NCI-H187 (cell line): ENCODE results near the gene TCHHL1.

Experiments used
- DNase-seq, 2 experiments: peaks; one replicate each; lab custom pipeline; 2025; lab: John Stamatoyannopoulos, UW

TCHHL1 gene

DNA sequence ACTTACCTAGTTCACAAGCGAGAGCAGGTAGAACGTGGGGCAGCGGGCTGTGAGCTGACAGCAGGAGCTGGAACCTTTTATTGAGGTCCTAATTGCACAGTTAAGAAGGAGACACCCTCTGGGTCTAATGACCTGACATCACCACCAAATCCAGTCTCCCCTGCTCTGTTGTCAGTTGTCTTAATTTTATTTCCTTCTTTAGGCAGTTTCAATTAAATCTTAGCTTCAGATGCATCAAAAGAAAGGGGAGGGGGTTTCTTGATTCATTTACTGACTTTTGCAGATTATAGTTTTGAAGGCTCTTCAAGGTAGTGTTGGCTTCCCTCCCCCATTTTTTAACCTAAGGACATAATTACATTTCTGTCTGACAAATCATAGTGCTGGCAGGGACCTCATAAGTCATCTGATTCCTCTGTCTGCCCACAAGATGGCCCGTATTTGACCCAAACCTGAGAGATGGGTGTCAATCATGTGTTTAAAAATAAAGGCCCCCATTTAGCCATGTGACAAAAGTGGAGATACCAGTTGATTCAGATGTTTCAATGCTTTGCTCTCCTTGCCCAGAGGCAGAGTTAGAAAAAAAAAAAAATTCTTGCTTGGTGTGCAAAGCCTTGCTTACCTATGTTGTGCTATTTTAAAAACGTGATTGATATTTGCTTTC is at the start of gene TCHHL1:
TCHHL1 (minus strand) TSS at position 51 of the 661 bp plus-strand sequence. CDS start 921 bp downstream, outside the sequence.
- DNase-seq, result no peak

DNA sequence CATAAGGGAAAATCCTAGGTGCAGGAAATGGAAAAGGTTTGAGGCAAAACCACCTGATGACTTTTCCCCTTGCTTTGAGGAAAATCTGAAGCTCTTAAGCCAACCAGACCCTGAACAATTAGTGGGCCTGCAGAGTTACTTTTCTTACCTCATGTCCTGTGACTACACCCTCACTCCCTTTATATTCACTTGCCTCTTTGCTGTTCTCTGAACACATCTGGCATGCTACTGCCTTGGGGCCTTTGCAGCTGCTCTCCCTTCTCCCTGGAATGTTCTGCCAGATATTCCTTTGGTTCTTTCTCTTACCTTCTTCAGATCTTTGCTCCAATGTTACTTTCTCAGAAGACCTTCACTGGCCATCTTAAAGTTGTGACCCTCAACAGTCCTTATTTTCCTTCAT is 48.4 kb upstream of the TCHHL1 start:
- DNase-seq, result no peak

DNA sequence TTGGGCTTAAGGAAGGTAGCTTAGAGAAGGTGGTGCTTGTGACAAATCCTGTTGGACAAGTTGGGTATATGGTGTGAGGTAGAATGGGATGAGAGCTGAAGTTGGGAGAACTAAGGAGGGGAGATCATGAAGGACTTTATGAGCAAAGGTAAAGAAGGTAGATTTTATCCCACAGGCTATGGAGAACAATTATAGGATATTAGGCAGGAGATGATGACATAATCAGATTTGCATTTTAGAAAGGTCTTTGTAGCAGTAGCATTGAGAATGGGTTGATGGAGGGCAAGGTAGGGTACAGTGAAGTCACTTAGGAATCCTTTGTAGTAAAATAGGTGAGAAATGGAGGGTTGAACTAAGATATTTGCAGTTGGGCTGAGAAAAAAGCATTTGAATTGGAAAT is 41.3 kb upstream of the TCHHL1 start:
- no peak for DNase-seq

DNA sequence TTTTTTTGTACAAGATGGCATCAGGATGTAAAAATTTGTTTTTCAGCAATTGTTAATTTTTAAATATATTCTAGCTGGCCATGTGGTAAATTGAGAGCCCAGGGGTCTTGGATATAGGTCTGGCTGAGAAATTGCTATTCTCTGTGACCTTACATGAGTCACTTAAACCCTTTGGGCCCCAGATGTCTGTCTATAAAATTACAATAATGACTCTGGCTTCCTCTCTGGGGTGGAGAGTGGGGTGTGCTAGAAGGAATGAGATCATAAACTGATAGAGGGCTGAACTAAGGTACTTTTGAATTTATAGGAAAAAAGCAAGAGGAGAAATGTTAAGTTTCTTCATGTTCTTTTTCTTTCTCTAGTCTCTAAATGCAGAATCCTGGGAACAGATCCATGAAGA is 38.8 kb upstream of the TCHHL1 start:
- no peak for DNase-seq

DNA sequence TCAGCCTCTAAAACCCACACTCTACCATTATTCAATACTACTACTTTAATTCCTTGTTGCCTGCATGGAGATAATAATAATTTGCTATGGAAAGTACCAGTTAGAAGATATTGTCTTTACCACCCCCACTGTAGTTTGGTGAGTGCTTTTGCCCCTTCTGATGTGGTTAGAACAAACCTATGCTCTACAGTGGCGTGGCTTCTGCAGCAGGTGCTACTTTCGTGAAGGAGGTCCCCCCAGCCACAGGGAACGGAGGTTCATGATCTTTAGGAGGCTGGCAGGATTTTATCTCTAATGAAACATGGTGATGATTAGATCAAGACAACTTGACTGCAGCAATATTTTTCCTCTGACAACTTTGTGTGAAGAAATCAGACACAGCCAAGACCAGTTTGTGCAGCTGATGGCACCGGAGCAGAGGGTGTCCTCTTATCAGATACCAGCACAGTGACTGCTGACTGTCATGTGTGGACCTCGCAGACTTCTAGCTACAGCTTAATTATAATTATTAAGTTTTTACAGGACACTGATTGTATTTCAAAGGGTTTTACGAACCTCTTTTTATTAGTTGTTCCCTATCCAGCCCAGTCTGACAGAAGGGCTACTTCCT is 37.1 kb upstream of the TCHHL1 start:
- DNase-seq, result no peak

DNA sequence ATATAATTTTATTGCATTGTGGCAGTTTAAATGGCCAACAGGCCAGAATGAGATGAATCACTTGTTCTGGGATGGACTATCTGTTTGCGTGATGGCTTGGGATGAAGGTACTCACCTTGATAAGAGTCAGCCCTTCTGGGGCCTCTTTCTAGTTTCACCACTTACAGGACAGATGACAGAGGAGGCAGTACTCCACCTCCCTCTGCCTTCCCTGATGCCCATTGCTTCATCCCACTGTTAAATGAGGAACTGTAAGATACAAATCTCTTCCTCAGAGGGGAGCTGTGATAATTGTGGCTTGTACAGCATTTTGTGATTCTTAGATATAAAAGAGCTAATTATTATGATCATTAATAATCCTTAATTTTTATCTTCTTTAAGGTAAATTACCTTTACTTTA is 30.1 kb upstream of the TCHHL1 start:
- no peak for DNase-seq

DNA sequence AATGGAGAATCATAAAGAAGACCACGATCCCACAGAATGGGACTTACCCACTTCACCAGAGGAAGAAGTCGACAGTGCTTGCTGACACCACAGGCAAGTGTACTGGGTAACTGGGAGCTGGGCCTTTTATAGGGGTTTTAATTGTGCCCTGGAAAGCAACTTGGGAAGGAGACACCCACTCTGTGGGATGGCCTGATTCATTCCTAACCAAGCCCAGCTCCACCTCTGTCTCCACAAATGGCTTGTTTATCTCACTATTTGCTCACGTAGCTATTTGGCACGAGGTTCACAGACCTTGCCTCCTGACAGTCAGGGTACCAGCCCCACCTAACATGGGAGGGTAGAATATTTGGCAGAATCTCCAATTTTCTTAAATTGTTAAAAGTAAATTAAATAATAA is 26.5 kb upstream of the TCHHL1 start, which contains the start of gene TCHH:
TCHH (minus strand) TSS at position 101 of the 400 bp plus-strand sequence. CDS start 1,364 bp downstream, outside the sequence.
- no peak for DNase-seq

DNA sequence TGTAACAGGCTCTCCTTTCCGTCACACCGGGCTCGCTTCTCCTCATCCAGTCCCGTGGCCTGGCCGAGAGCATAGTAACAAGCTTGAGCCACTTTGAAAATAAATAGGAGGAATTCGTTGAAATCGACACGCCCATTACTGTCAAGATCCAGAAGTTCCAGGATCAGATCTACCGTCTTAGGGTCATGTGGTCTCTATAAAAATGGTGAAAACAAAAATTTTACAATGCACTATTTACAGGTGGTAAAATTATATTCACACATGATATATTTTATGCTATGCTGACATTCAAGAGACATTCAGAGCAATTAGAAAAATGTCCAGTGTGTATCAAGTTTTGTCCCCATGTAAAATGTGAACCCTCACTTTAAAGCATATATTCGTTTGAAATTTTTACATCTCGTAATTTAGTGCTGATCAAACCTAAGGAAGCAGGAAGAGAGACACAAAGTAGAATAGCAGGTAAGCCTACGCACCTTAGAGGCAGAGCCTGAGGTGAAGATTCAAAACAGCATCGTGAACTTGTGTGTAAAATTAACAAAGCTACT is 24.1 kb upstream of the TCHHL1 start:
- DNase-seq, result no peak

DNA sequence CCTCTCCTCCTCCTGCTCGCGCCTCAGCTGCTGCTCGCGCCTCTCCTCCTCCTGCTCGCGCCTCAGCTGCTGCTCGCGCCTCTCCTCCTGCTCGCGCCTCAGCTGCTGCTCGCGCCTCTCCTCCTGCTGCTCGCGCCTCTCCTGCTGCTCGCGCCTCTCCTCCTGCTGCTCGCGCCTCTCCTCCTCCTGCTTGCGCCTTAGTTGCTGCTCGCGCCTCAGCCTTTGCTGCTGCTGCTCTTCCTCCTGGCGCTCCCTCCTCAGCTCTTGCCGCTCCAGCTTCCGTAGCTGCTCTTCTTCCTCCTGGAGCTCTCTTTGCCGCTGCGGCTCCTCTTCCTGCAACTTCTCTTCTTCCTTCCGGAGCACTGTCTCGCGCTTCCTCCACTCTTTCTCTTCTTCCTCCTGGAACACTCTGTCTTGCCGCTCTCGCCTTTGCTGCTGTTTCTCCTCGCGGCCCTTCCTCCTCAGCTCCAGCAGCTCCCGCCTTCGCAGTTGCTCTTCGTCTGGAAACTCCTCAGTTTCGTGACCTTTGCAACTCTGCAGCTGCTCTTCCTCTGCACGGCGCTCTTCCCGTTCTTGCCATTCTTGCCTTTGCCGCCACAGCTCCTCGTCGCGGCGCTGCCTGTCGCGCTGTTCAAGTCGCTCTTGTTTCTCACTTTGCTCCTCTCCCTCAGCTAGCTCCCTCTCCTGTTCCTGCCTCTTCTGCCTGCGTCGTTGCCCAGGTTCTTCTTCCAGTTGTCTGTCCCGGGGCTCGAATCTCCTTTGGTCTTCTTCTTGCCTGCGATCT is 23.4 kb upstream of the TCHHL1 start:
- no peak for DNase-seq

DNA sequence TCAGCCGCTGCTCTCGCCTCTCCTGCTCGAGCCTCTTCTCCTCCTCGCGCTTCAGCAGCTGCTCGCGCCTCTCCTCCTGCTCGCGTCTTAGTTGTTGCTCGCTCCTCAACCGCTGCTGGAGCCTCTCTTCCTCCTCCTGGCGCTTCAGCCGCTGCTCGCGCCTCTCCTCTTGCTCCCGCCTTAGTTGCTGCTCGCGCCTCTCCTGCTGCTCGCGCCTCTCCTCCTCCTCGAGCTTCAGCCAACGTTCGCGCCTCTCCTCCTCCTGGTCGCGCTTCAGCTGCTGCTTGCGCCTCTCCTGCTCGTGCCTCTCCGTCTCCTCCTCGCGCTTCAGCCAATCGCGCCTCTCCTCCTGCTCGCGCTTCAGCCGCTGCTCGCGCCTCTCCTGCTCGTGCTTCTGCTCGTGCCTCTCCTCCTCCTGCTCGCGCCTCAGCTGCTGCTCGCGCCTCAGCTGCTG is 22.7 kb upstream of the TCHHL1 start:
- DNase-seq, result peak in 1 of 2 experiments; percentile 15

DNA sequence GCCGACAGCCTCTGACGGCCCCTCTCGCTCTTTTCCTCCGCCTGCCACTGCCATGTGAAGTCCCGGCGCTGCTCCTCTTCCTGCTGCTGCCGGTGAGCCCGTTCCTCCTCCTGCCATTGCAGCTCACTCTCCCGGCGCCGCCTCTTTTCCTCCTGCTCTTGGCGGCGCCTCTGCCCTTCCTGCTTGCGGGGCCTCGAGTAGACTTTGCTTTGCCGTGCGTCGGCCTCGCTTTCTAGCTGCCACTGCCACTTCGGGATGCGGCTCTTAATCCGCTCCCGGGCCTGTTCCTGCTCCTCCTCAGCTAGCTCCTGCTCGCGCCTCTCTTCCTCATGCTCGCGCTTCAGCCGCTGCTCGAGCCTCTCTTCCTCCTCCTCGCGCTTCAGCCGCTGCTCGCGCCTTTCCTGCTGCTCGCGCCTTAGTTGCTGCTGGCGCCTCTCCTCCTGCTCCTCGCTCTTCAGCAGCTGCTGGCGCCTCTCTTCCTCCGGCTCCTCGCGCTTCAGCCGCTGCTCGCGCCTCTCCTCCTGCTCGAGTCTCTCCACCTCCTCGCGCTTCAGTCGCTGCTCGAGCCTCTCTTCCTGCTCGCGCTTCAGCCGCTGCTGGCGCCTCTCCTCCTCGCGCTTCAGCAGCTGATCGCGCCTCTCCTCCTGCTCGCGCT is 22.1 kb upstream of the TCHHL1 start:
- DNase-seq, result no peak

DNA sequence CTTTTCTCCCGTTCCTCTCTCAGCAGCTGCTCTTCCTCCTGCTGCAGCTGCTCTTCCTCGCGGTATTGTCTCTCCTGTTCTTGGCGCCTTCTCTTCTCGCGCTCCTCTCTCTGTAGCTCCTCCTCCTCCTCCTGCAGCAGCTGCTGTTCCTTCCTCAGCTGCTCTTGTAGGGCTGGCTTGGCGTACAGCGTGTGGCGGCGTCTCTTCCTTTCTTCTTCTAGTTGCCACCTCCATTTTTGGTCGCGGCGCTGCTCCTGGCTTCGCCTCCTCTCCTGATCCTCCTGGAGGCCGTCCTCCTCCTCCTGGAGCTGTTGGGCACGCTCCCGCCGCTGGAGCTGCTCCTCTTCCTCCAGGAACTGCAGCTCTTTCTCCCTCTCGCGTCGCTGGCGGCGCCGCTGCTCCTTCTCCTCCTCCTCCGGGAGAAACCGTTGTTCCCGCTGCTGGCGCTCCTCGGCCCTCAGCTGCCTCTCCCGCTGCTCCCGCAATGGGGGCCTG is 21.5 kb upstream of the TCHHL1 start:
- DNase-seq, result no peak

DNA sequence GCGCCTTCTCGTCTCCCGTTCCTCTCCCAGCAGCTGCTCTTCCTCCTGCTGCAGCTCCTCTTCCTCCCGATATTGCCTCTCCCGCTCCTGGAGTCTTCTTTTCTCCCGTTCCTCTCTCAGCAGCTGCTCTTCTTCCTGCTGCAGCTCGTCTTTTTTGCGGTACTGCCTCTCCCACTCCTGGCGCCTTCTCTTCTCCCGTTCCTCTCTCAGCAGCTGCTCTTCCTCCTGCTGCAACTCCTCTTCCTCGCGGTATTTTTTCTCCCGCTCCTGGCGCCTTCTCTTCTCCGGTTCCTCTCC is 21.1 kb upstream of the TCHHL1 start:
- DNase-seq, result no peak

DNA sequence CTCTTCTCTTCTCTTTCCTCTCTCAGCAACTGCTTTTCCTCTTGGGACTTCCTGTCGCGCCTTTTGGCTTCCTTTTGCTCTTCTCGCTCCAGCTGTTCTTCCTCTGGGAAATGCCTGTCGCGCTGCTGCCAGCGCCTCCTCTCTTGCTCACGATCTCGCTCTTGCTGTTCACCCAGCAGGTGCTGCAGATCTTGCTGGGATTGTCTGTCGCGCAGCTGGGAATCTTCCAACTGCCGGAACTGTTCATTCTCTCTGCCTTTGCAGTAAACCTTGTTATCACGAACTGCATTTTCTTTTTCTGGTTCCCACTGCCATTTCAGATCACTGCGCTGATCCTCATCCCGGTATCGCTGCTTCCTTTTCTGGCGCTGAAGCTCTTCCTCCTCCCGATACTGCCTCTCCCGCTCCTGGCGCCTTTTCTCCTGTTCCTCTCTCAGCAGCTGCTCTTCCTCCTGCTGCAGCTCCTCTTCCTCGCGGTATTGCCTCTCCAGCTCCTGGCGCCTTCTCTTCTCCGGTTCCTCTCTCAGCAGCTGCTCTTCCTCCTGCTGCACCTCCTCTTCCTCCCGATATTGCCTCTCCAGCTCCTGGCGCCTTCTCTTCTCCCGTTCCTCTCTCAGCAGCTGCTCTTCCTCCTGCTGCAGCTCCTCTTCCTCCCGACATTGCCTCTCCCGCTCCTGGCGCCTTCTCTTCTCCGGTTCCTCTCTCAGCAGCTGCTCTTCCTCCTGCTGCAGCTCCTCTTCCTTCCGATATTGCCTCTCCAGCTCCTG is 20.6 kb upstream of the TCHHL1 start:
- DNase-seq, result no peak

DNA sequence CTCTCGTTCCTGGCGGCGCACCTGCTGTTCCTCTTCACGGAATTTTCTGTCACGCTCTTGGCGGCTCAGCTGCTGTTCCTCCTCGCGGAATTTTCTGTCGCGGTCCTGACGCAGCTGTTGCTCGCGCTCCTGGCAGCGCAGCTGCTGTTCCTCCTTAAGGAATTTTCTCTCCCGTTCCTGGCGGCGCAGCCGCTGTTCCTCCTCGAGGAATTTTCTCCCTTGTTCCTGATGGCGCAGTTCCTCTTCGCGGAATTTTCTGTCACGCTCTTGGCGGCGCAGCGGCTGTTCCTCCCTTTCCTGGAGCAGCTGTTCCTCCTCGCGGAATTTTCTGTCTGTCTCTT is 20.0 kb upstream of the TCHHL1 start:
- DNase-seq, result no peak

DNA sequence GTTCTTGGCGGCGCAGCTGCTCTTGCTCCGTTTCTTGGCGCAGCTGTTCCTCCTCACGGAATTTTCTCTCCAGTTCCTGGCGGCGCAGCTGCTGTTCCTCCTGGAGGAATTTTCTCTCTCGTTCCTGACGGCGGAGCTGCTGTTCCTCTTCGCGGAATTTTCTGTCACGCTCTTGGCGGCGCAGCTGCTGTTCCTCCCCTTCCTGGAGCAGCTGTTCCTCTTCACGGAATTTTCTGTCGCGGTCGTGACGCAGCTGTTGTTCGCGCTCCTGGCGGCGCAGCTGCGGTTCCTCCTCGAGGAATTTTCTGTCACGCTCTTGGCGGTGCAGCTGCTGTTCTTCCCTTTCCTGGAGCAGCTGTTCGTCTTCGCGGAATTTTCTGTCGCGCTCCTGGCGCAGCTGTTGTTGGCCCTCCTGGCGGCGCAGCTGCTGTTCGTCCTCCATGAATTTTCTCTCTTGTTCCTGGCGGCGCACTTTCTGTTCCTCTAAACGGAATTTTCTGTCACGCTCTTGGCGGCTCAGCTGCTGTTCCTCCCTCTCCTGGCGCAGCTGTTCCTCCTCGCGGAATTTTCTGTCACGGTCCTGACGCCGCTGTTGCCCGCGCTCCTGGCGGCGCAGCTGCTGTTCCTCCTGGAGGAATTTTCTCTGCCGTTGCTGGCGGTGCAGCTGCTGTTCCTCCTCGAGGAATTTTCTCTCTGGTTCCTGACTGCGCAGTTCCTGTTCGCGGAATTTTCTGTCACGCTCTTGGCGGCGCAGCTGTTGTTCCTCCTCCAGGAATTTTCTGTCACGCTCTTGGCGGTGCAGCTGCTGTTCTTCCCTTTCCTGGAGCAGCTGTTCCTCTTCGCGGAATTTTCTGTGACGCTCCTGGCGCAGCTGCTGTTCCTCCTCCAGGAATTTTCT is 19.4 kb upstream of the TCHHL1 start:
- no peak for DNase-seq

DNA sequence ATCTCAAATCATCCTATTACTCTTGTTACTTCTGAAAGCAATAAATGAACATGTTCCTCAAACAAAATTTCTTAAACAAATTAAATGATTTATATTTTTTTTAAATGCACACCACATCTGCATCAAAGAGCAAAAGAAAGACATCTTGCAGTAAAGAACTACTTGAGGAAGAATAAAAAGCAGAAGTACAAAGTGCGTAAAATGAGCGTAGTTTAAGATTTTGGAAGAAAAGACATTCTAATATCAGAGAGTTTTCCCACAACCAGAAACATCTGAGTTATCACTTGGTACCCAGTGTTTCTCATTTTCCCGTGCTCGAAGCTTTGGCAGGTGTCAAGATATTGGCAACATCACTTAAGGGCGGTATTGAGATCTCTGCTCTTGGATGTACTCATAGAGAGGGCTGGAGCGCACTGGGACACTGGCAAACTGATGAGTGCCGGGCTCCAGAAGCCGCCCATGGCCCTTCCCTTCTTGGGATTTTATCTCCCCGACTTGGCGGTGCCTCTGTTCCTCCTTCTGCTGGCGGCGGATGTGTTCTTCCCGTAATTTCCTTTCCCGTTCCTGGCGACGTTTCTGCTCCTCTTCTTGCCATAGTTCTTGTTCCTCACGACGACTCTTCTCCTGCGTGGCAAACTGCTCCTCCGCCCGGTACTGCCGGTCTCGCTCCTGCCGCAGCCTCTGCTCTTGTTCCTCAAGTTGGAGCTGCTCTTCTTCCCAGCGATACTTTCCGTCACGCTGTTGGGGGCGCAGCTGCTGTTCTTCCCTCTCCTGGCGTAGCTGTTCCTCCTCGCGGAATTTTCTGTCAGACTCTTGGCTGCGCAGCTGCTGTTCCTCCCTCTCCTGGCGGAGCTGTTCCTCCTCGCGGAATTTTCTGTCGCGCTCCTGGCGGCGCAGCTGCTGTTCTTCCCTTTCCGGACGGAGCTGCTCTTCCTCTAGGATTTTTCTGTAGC is 18.4 kb upstream of the TCHHL1 start:
- DNase-seq, result no peak

DNA sequence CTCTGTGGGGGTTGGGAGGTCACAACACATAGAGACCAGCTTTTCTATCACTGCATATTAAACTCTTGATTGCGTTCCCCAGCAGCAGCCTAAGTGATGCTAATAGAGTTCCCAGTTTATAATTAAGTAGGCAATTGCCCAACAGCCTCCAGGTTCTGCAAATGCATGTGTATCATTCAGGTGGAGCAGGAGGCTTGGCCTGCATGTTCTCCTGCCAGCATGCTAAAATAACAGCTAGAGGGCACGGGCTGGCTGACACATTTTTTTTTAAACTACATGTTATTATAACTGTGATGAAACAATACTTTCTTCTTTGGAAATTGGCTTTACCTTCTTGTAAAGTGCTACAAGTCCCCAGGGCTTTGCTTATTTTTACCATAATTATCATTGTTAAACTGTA is 16.0 kb upstream of the TCHHL1 start:
- DNase-seq, result no peak

DNA sequence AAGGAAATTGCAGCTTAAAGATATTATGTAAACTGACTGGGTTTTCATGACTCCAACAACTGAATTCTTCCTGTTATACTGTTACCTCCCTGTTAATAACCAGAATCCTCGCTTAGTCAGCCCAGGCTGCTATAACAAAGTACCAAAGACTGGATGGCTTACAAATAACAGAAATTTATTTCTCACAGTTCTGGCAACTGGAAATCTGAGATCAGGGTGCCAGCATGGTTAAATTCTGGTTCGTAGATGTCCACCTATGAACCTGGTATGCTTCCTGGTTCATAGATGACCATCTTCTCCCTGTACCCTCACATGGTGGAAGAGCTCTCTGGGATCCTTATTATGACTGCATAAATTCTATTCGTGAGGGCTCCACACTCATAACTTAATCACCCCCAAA is 8.1 kb upstream of the TCHHL1 start:
- DNase-seq, result no peak
